ENCODE measurements around the gene CARD10.

GRCh38 chr22:37491106-37491505 lies 28.1 kb downstream of the CARD10 start:
- no peak for TF ChIP-seq RXRA (IDR thresholded peaks at IDR 0.05; ENCODE audit: borderline replicate concordance, low read depth)
- TF ChIP-seq EP300 (IDR thresholded peaks at IDR 0.05; ENCODE audit: borderline replicate concordance in 1 of 2, low read depth in 1 of 2, low read length in 1 of 2): no peak
- no peak for TF ChIP-seq POLR2AphosphoS5 (IDR thresholded peaks at IDR 0.05; ENCODE audit: low read depth, low read length)
- no peak for TF ChIP-seq RAD21 (IDR thresholded peaks at IDR 0.05; ENCODE audit: low read length)
- TF ChIP-seq CTCF (IDR thresholded peaks at IDR 0.05): no peak

Measured in SK-N-SH (cell line).